IMR-90 (cell line): Measurements from ENCODE around the gene BLTP3B.

Experiments used
- BHLHE40 ChIP-seq: fragments of 150-350 bp; IDR thresholded peaks from 2 replicates; pipeline ENCODE4 v1.6.1; 2016; ENCODE audit warnings: mild to moderate bottlenecking, low read depth, low read length
- CHD1 ChIP-seq: IDR thresholded peaks from 2 replicates; pipeline ENCODE4 v1.6.1; 2012; ENCODE audit warnings: low read depth, low read length, improper control_type of control experiment
- MAZ ChIP-seq: IDR thresholded peaks from 2 replicates; pipeline ENCODE4 v1.6.1; 2012; ENCODE audit warnings: low read depth, mild to moderate bottlenecking, low read length, improper control_type of control experiment, moderate library complexity, borderline replicate concordance
- POLR2A ChIP-seq: IDR thresholded peaks from 2 replicates; pipeline ENCODE4 v1.6.1; 2012; ENCODE audit warnings: mild to moderate bottlenecking, low read depth, low read length
- RFX5 ChIP-seq: IDR thresholded peaks from 2 replicates; pipeline ENCODE4 v1.8.0; 2012; ENCODE audit warnings: low read depth, mild to moderate bottlenecking, low read length, moderate library complexity
- TF ChIP-seq, protein P1 (sequence below): conservative IDR thresholded peaks from 2 replicates; pipeline ENCODE4 v1.5.1; 2012; ENCODE audit warnings: mild to moderate bottlenecking, low read depth, low read length, improper control_type of control experiment

DNA sequence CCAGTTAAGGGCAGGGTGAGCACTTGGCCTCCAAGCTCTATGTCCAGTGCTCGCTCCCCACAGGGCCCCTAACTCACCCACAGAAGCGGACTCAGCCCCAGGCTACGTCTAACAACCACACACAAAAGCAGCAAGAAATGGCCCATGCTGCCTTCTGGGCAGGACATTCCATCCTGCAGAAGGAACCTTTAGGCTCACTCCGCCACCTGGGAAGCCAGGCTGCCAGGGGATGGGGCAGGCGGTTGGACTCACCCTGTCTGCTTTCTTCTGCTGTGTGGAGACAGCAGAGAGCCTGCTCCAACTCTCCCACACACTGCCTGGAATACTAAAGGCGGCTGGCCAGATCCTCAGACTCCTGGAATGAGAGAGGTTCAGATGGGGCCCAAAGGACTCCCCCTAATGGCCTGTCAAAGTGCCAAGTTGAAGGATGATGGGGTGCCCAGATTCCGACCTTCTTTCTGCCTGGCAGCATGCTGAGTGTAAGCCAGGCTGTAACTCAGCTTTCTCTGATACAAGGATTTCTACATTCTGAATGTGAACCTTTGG lies 27.7 kb upstream of the BLTP3B start:
- TF ChIP-seq, protein P1, sequence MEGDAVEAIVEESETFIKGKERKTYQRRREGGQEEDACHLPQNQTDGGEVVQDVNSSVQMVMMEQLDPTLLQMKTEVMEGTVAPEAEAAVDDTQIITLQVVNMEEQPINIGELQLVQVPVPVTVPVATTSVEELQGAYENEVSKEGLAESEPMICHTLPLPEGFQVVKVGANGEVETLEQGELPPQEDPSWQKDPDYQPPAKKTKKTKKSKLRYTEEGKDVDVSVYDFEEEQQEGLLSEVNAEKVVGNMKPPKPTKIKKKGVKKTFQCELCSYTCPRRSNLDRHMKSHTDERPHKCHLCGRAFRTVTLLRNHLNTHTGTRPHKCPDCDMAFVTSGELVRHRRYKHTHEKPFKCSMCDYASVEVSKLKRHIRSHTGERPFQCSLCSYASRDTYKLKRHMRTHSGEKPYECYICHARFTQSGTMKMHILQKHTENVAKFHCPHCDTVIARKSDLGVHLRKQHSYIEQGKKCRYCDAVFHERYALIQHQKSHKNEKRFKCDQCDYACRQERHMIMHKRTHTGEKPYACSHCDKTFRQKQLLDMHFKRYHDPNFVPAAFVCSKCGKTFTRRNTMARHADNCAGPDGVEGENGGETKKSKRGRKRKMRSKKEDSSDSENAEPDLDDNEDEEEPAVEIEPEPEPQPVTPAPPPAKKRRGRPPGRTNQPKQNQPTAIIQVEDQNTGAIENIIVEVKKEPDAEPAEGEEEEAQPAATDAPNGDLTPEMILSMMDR = no peak
- TF ChIP-seq MAZ (no peak), RFX5 (no peak), POLR2A (no peak), CHD1 (no peak), BHLHE40 (no peak)
